ENCODE data around the gene ENKD1. TPM values are rescaled to one million over a fixed set of nuclear protein-coding genes. Genes with fewer than 3 reads are reported as not detected.

The ENKD1 gene
- total and polyA plus RNA-seq, 2 of the 13 experiments (the other 11 are each of a cell fraction or from before 2014, with no cell fraction given), result 10.8 to 20.8 TPM

- TF ChIP-seq ELF4 (CRISPR knock-in tag; IDR thresholded peaks at IDR 0.05; ENCODE audit: borderline replicate concordance) (no peak), FLYWCH1 (CRISPR knock-in tag; IDR thresholded peaks at IDR 0.05) (no peak), CENPX (CRISPR knock-in tag; IDR thresholded peaks at IDR 0.05) (no peak), SP140L (CRISPR knock-in tag; IDR thresholded peaks at IDR 0.05; ENCODE audit: borderline replicate concordance) (no peak), PAF1 (CRISPR knock-in tag; IDR thresholded peaks at IDR 0.05) (no peak), MEF2D (CRISPR knock-in tag; IDR thresholded peaks at IDR 0.05) (no peak), ZNF414 (CRISPR knock-in tag; IDR thresholded peaks at IDR 0.05) (no peak), PLRG1 (conservative IDR thresholded peaks at IDR 0.05) (no peak), TBX3 (IDR thresholded peaks at IDR 0.05; ENCODE audit: borderline replicate concordance) (no peak), ATM (IDR thresholded peaks at IDR 0.05; ENCODE audit: borderline replicate concordance) (no peak), RBM39 (IDR thresholded peaks at IDR 0.05; ENCODE audit: low read depth, low read length, poor library complexity, severe bottlenecking) (no peak), BATF2 (CRISPR knock-in tag; IDR thresholded peaks at IDR 0.05) (no peak), KAT8 (CRISPR knock-in tag; IDR thresholded peaks at IDR 0.05) (no peak; the same call in none of the 2 replicates), ZNF746 (CRISPR knock-in tag; IDR thresholded peaks at IDR 0.05) (no peak), ZNF562 (CRISPR knock-in tag; IDR thresholded peaks at IDR 0.05; ENCODE audit: borderline replicate concordance) (no peak), CTCF (CRISPR knock-in tag; IDR thresholded peaks at IDR 0.05) (peak; percentile 32; the same call in 1 of the 2 replicates), TBP (CRISPR knock-in tag; IDR thresholded peaks at IDR 0.05) (no peak), NFKB2 (CRISPR knock-in tag; IDR thresholded peaks at IDR 0.05; ENCODE audit: borderline replicate concordance) (no peak; the same call in 1 of the 2 replicates), ZNF20 (CRISPR knock-in tag; IDR thresholded peaks at IDR 0.05) (no peak), NBN (conservative IDR thresholded peaks at IDR 0.05) (no peak), MLX (CRISPR knock-in tag; IDR thresholded peaks at IDR 0.05) (no peak; the same call in 1 of the 2 replicates), GFI1 (CRISPR knock-in tag; IDR thresholded peaks at IDR 0.05; ENCODE audit: borderline replicate concordance) (no peak), POLR2AphosphoS2 (IDR thresholded peaks at IDR 0.05; ENCODE audit: low read depth, low read length) (no peak), HES4 (CRISPR knock-in tag; IDR thresholded peaks at IDR 0.05; ENCODE audit: borderline replicate concordance) (no peak), ZSCAN30 (CRISPR knock-in tag; IDR thresholded peaks at IDR 0.05) (no peak), MAFG (CRISPR knock-in tag; IDR thresholded peaks at IDR 0.05) (no peak), ZNF629 (CRISPR knock-in tag; conservative IDR thresholded peaks at IDR 0.05) (no peak)
Observed at GRCh38 chr16:67660564-67661028, 6.0 kb downstream of the ENKD1 start, which contains the start of gene PARD6A (continued).

All from HepG2 (cell line).